ENCODE data around the gene GATC.
A peak's percentile ranks its signal among the peaks of the same experiment; 100 is the strongest.

GATC gene

DNA sequence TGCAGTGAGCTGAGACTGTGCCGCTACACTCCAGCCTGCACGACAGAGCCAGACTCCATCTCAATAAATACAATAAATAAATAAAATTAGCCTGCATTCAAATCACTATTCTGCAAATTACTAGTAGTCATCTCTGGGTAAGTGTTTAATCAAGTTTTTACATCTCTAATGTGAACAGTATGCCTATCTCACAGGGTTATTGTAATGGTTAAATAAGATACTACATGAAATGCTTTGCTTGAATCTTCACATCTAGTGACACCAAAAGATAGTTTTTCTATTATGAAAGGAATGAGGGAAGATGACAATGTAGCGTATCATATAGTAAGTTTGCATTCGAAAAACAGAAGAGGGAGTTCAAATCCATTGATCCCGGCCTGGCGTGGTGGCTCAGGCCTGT is 21.2 kb downstream of the GATC start:
- H3K27ac ChIP-seq: peak overlapping the region; percentile 19; the same call in 1 of the 2 replicates
- no peak for TF ChIP-seq ZFX (IDR thresholded peaks at IDR 0.05; ENCODE audit: borderline replicate concordance)
- TF ChIP-seq, protein P1, sequence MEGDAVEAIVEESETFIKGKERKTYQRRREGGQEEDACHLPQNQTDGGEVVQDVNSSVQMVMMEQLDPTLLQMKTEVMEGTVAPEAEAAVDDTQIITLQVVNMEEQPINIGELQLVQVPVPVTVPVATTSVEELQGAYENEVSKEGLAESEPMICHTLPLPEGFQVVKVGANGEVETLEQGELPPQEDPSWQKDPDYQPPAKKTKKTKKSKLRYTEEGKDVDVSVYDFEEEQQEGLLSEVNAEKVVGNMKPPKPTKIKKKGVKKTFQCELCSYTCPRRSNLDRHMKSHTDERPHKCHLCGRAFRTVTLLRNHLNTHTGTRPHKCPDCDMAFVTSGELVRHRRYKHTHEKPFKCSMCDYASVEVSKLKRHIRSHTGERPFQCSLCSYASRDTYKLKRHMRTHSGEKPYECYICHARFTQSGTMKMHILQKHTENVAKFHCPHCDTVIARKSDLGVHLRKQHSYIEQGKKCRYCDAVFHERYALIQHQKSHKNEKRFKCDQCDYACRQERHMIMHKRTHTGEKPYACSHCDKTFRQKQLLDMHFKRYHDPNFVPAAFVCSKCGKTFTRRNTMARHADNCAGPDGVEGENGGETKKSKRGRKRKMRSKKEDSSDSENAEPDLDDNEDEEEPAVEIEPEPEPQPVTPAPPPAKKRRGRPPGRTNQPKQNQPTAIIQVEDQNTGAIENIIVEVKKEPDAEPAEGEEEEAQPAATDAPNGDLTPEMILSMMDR (IDR thresholded peaks at IDR 0.05): no peak

DNA sequence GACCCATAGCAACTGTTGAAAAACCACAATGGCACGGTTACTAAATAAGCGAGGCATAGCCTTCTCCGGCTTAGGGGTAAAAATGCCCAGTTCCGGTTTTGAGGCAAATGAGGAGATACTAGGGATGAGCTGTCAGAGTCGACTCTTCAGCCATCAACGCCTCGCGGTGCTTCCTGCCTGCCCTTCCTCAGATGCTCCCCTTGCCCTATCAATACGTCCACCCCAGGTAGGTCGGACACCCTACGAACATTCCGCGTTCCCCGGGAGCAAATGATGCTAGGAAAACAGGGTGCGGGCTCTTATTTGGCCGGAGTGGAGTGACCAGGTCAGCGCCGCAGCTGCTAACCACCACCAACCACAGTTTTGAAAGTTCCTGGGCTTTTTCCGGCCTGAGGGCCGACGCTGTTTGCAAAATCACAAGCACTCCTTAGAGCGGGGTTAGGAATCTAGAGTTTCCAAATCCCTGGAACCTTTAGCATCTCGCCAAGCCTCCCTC is 22.1 kb downstream of the GATC start:
- H3K27ac ChIP-seq: peak overlapping the region; percentile 89
- TF ChIP-seq ZFX (IDR thresholded peaks at IDR 0.05; ENCODE audit: borderline replicate concordance): no peak
- TF ChIP-seq, protein P1 (IDR thresholded peaks at IDR 0.05): no peak

GRCh38 chr12:120468821-120469449 is 22.7 kb downstream of the GATC start:
- peak overlapping the region; percentile 89 for H3K27ac ChIP-seq
- no peak for TF ChIP-seq ZFX (IDR thresholded peaks at IDR 0.05; ENCODE audit: borderline replicate concordance)
- TF ChIP-seq, protein P1 (IDR thresholded peaks at IDR 0.05): no peak

DNA sequence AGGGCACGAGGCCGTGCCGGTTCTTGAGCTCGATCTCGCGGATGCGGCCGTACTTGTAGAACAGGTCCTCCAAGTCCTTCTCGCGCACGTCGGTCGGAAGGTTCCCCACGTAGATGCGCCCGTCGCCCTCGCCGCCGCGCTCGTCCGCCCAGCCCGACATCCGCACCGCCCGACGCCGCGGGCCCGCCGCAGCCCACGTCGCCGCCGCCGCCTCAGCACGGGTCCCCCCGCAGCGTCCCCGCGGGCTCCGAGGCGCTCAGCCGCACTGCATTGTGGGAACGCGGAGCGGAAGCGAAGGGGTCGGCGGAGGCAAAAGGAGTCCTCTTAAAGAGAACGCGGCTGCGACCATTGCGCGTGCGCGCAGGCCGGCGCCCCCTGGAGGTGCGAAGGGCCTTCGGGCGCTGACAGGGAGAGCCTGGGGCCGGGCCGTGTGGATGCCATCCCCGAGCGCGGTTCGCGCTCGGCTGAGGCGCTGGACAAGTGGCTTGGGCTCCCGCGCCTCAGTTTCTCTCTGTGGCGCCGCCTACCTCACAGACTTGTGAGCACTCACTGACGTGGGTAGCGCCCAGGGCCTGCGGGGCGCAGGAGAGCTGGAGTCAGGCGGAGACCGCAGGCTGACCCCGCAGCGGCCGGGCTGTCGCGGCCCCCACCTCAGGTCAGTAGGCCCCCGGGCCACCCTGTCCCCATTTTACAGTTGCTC is 23.4 kb downstream of the GATC start, which contains the start of gene SRSF9:
SRSF9 (minus strand) TSS at position 299 of the 700 bp plus-strand sequence; CDS start at position 160, 139 bp downstream.
- TF ChIP-seq, protein P1 (IDR thresholded peaks at IDR 0.05): peak; percentile 99
- no peak for TF ChIP-seq ZFX (IDR thresholded peaks at IDR 0.05; ENCODE audit: borderline replicate concordance)
- H3K27ac ChIP-seq: peak within 1 kb of the TSS; percentile 89

DNA sequence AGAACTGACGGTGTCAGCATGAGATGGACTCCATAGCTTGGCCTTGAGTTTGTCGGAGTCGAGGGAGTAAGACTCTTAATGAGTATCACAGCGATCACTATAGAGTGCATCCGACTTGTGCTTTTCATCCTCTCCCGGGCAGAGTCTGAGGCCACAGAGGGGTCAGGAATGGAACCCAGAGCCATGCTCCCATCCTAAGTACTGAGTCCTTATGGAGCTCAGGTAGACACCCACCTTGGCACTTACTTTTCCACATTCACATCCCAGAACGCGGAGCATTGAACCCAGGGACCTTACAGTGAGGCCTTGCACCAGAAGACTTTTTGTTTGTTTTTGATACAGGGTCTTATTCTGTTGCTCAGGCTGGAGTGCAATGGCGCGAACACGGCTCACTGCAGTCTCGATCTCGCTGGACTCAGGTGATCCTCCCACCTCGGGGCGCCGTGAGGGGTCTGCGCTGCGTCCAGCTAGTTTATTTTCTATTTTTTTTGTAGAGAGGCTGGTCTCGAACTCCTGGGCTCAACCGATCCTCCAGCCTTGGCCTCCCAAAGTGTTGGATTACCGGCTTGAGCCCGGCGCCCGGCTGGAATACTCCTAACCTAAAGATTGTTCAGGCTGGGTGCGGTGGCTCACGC is 24.0 kb downstream of the GATC start:
- peak overlapping the region; percentile 89 for H3K27ac ChIP-seq
- TF ChIP-seq, protein P1 (IDR thresholded peaks at IDR 0.05): no peak
- TF ChIP-seq ZFX (IDR thresholded peaks at IDR 0.05; ENCODE audit: borderline replicate concordance): no peak

GRCh38 chr12:120472521-120472920 is 26.3 kb downstream of the GATC start:
- no peak overlapping the region for H3K27ac ChIP-seq
- TF ChIP-seq, protein P1 (IDR thresholded peaks at IDR 0.05): no peak
- TF ChIP-seq ZFX (IDR thresholded peaks at IDR 0.05; ENCODE audit: borderline replicate concordance): no peak

Data from 22Rv1 (cell line).